Measurements from ENCODE around the gene ZNF543.

ZNF543 gene

GRCh38 chr19:57377498-57378146, 57.4 kb downstream of the ZNF543 start:
- Histone ChIP-seq H3K27ac (ENCODE audit: low read length) (no peak overlapping the region), H3K4me3 (ENCODE audit: low read length) (no peak overlapping the region), H2AFZ (ENCODE audit: low read depth, low read length) (no peak overlapping the region), H3K79me2 (ENCODE audit: low read length) (no peaks in the 10 kb centered on the region), H3K4me2 (ENCODE audit: low read length) (no peak overlapping the region), H3K4me1 (ENCODE audit: low read length) (peaks cover 14% of the 10 kb centered on the region), H3K36me3 (replicated peaks; ENCODE audit: low read depth, low read length) (peaks cover 64% of the 10 kb centered on the region), H4K20me1 (ENCODE audit: insufficient read depth, low read length) (no peaks in the 10 kb centered on the region), H3K9ac (ENCODE audit: low read length) (no peak overlapping the region), H3K27me3 (ENCODE audit: low read depth, low read length) (no peaks in the 10 kb centered on the region), H3K9me3 (ENCODE audit: insufficient read depth, low read length) (peaks cover 32% of the 10 kb centered on the region)
- no peak for TF ChIP-seq CTCF (IDR thresholded peaks at IDR 0.05; ENCODE audit: low read depth, low read length)
- no peak for TF ChIP-seq EZH2phosphoT487 (IDR thresholded peaks at IDR 0.05; ENCODE audit: low read depth)

Measured in OCI-LY3 (cell line).